Measurements from ENCODE around the gene TBC1D9. TPM values are rescaled to one million over a fixed set of nuclear protein-coding genes. Genes with fewer than 3 reads are reported as not detected.

The TBC1D9 gene
- total RNA-seq, 2 experiments from 2014 or later = 0.12 TPM; not detected in 1

GRCh38 chr4:140732780-140733179, 23.4 kb downstream of the TBC1D9 start:
- CTCF ChIA-PET = no interaction called here
- H3K27ac Mint-ChIP-seq = no peak overlapping the region

GRCh38 chr4:140729344-140730049, 26.7 kb downstream of the TBC1D9 start:
- Mint-ChIP-seq H3K4me1 (ENCODE audit: low read depth) (no peaks in the 10 kb centered on the region), H3K9me3 (no peaks in the 10 kb centered on the region), H3K36me3 (ENCODE audit: low read depth) (no peaks in the 10 kb centered on the region), H3K27me3 (ENCODE audit: low read depth) (peaks cover 5% of the 10 kb centered on the region), H3K27ac (no peak overlapping the region), H3K4me3 (no peak overlapping the region)
- intact Hi-C loops (cut with micrococcal nuclease) = no loop called here
- DNase-seq = no peak
- CTCF ChIA-PET = no interaction called here

More at GRCh38 chr4:140732780-140733179, 23.4 kb downstream of the TBC1D9 start:
- Mint-ChIP-seq H3K27me3 (ENCODE audit: low read depth) (peaks cover 4% of the 10 kb centered on the region), H3K9me3 (no peaks in the 10 kb centered on the region), H3K4me1 (ENCODE audit: low read depth) (no peaks in the 10 kb centered on the region), H3K4me3 (no peak overlapping the region), H3K36me3 (ENCODE audit: low read depth) (no peaks in the 10 kb centered on the region)
- DNase-seq = no peak
- intact Hi-C loops (cut with micrococcal nuclease) = no loop called here

GRCh38 chr4:140726776-140727500, 29.2 kb downstream of the TBC1D9 start:
- Mint-ChIP-seq H3K36me3 (ENCODE audit: low read depth) (no peaks in the 10 kb centered on the region), H3K4me1 (ENCODE audit: low read depth) (no peaks in the 10 kb centered on the region), H3K27ac (no peak overlapping the region), H3K4me3 (no peak overlapping the region), H3K9me3 (no peaks in the 10 kb centered on the region), H3K27me3 (ENCODE audit: low read depth) (peaks cover 5% of the 10 kb centered on the region)
- intact Hi-C loops (cut with micrococcal nuclease) = no loop called here
- no peak for DNase-seq
- CTCF ChIA-PET = no interaction called here

GRCh38 chr4:140725556-140725955, 30.6 kb downstream of the TBC1D9 start:
- Mint-ChIP-seq H3K4me1 (ENCODE audit: low read depth) (peaks cover 11% of the 10 kb centered on the region), H3K27ac (no peak overlapping the region), H3K9me3 (no peaks in the 10 kb centered on the region), H3K27me3 (ENCODE audit: low read depth) (peaks cover 5% of the 10 kb centered on the region), H3K36me3 (ENCODE audit: low read depth) (no peaks in the 10 kb centered on the region), H3K4me3 (no peak overlapping the region)
- DNase-seq = no peak
- CTCF ChIA-PET = no interaction called here
- intact Hi-C loops (cut with micrococcal nuclease) = no loop called here

GRCh38 chr4:140724760-140725159, 31.4 kb downstream of the TBC1D9 start:
- H3K27me3 Mint-ChIP-seq (ENCODE audit: low read depth) = peaks cover 5% of the 10 kb centered on the region
- CTCF ChIA-PET = no interaction called here
- DNase-seq = no peak
- H3K36me3 Mint-ChIP-seq (ENCODE audit: low read depth) = no peaks in the 10 kb centered on the region
- no peaks in the 10 kb centered on the region for H3K9me3 Mint-ChIP-seq
- no peak overlapping the region for H3K27ac Mint-ChIP-seq
- intact Hi-C loops (cut with micrococcal nuclease) = no loop called here
- H3K4me1 Mint-ChIP-seq (ENCODE audit: low read depth) = peaks cover 11% of the 10 kb centered on the region
- H3K4me3 Mint-ChIP-seq = no peak overlapping the region

- intact Hi-C loops (cut with micrococcal nuclease) = no loop called here
- no peaks in the 10 kb centered on the region for H3K36me3 Mint-ChIP-seq (ENCODE audit: low read depth)
- peaks cover 19% of the 10 kb centered on the region for H3K4me1 Mint-ChIP-seq (ENCODE audit: low read depth)
- H3K27me3 Mint-ChIP-seq (ENCODE audit: low read depth) = peaks cover 3% of the 10 kb centered on the region
- no peak overlapping the region for H3K27ac Mint-ChIP-seq
- no peaks in the 10 kb centered on the region for H3K9me3 Mint-ChIP-seq
- CTCF ChIA-PET = interaction anchor here (1.1 to 1.2 kb wide), 2 partner anchors 15 to 18 kb away, joined by 3 read pairs; no protein-coding TSS in a partner anchor
- H3K4me3 Mint-ChIP-seq = peak overlapping the region; percentile 23
- DNase-seq = no peak
Measured at GRCh38 chr4:140720387-140721304, 35.5 kb downstream of the TBC1D9 start.

GRCh38 chr4:140719686-140720085, 36.5 kb downstream of the TBC1D9 start:
- CTCF ChIA-PET = no interaction called here
- no peaks in the 10 kb centered on the region for H3K36me3 Mint-ChIP-seq (ENCODE audit: low read depth)

GRCh38 chr4:140719022-140719421, 37.2 kb downstream of the TBC1D9 start:
- CTCF ChIA-PET = no interaction called here
- intact Hi-C loops (cut with micrococcal nuclease) = no loop called here
- no peak overlapping the region for H3K4me3 Mint-ChIP-seq
- no peaks in the 10 kb centered on the region for H3K9me3 Mint-ChIP-seq
- H3K36me3 Mint-ChIP-seq (ENCODE audit: low read depth) = no peaks in the 10 kb centered on the region
- H3K27me3 Mint-ChIP-seq (ENCODE audit: low read depth) = no peaks in the 10 kb centered on the region
- H3K27ac Mint-ChIP-seq = no peak overlapping the region
- H3K4me1 Mint-ChIP-seq (ENCODE audit: low read depth) = peaks cover 19% of the 10 kb centered on the region
- DNase-seq = no peak

More at GRCh38 chr4:140719686-140720085, 36.5 kb downstream of the TBC1D9 start:
- DNase-seq = no peak
- Mint-ChIP-seq H3K9me3 (no peaks in the 10 kb centered on the region), H3K4me3 (no peak overlapping the region), H3K27ac (no peak overlapping the region), H3K4me1 (ENCODE audit: low read depth) (peaks cover 19% of the 10 kb centered on the region), H3K27me3 (ENCODE audit: low read depth) (no peaks in the 10 kb centered on the region)
- intact Hi-C loops (cut with micrococcal nuclease) = no loop called here

- H3K9me3 Mint-ChIP-seq = no peaks in the 10 kb centered on the region
- intact Hi-C loops (cut with micrococcal nuclease) = no loop called here
- peaks cover 19% of the 10 kb centered on the region for H3K4me1 Mint-ChIP-seq (ENCODE audit: low read depth)
- no peak overlapping the region for H3K4me3 Mint-ChIP-seq
- DNase-seq = no peak
- H3K27ac Mint-ChIP-seq = no peak overlapping the region
- CTCF ChIA-PET = interaction anchor here (0.6 kb wide), 1 partner anchor 1014 kb away, joined by 3 read pairs; no protein-coding TSS in a partner anchor
- H3K36me3 Mint-ChIP-seq (ENCODE audit: low read depth) = no peaks in the 10 kb centered on the region
- H3K27me3 Mint-ChIP-seq (ENCODE audit: low read depth) = no peaks in the 10 kb centered on the region
Measured at GRCh38 chr4:140718241-140718952, 37.8 kb downstream of the TBC1D9 start.

GRCh38 chr4:140717313-140717712, 38.9 kb downstream of the TBC1D9 start:
- Mint-ChIP-seq H3K27ac (no peak overlapping the region), H3K4me3 (no peak overlapping the region), H3K27me3 (ENCODE audit: low read depth) (no peaks in the 10 kb centered on the region), H3K9me3 (no peaks in the 10 kb centered on the region), H3K36me3 (ENCODE audit: low read depth) (no peaks in the 10 kb centered on the region), H3K4me1 (ENCODE audit: low read depth) (peaks cover 19% of the 10 kb centered on the region)
- intact Hi-C loops (cut with micrococcal nuclease) = no loop called here
- CTCF ChIA-PET = no interaction called here
- no peak for DNase-seq

- no peak overlapping the region for H3K27ac Mint-ChIP-seq
- DNase-seq = no peak
- intact Hi-C loops (cut with micrococcal nuclease) = no loop called here
- CTCF ChIA-PET = no interaction called here
- H3K36me3 Mint-ChIP-seq (ENCODE audit: low read depth) = no peaks in the 10 kb centered on the region
- H3K9me3 Mint-ChIP-seq = no peaks in the 10 kb centered on the region
- no peaks in the 10 kb centered on the region for H3K27me3 Mint-ChIP-seq (ENCODE audit: low read depth)
- no peak overlapping the region for H3K4me3 Mint-ChIP-seq
- H3K4me1 Mint-ChIP-seq (ENCODE audit: low read depth) = peaks cover 8% of the 10 kb centered on the region
Measured at GRCh38 chr4:140715119-140715518, 41.1 kb downstream of the TBC1D9 start.

GRCh38 chr4:140711910-140712309, 44.3 kb downstream of the TBC1D9 start:
- CTCF ChIA-PET = interaction anchor here (0.6 kb wide), 1 partner anchor 102 kb away, joined by 3 read pairs; no protein-coding TSS in a partner anchor
- DNase-seq = no peak
- intact Hi-C loops (cut with micrococcal nuclease) = no loop called here
- Mint-ChIP-seq H3K27ac (no peak overlapping the region), H3K27me3 (ENCODE audit: low read depth) (peaks cover 2% of the 10 kb centered on the region), H3K4me1 (ENCODE audit: low read depth) (no peaks in the 10 kb centered on the region), H3K4me3 (no peak overlapping the region), H3K9me3 (no peaks in the 10 kb centered on the region), H3K36me3 (ENCODE audit: low read depth) (no peaks in the 10 kb centered on the region)
